ENCODE measurements around the gene MRPS14. TPM values are rescaled to one million over a fixed set of nuclear protein-coding genes. Genes with fewer than 3 reads are reported as not detected.

The MRPS14 gene
- total and polyA plus RNA-seq, 12 donors, result 10.8 to 53.1 (median 29.3) TPM

DNA sequence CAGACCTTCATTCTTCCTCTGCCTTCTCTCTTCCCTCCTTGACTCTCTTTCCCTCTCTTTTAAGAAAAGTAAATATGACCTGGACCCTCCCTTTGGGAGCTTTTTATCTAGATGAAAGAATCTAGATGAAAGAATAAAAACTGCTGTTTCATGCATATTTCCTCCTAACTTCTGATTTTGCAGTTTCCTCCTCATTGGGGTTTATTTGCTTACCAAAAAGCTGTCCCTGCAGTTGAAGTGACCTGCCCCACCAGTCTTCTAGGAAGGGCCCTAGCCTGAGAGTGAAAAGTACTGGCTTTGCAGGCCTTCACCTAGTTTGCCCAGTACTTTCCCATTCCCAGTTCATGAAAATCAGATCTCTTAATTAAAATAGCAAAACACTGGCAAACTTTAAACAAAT is 51.8 kb downstream of the MRPS14 start:
- H3K27ac ChIP-seq, result peak overlapping the region in 1 of 5 donors; percentile 7
- no peak overlapping the region for H3K4me3 ChIP-seq
- H3K27me3 ChIP-seq, result no peaks in the 10 kb centered on the region
- peaks cover 5 to 21% of the 10 kb centered on the region in 2 donors for H3K4me1 ChIP-seq (replicated peaks in 1 of 2)
- no peak for DNase-seq
- no peak for TF ChIP-seq POLR2A (IDR thresholded peaks at IDR 0.05)
- TF ChIP-seq, protein P1, sequence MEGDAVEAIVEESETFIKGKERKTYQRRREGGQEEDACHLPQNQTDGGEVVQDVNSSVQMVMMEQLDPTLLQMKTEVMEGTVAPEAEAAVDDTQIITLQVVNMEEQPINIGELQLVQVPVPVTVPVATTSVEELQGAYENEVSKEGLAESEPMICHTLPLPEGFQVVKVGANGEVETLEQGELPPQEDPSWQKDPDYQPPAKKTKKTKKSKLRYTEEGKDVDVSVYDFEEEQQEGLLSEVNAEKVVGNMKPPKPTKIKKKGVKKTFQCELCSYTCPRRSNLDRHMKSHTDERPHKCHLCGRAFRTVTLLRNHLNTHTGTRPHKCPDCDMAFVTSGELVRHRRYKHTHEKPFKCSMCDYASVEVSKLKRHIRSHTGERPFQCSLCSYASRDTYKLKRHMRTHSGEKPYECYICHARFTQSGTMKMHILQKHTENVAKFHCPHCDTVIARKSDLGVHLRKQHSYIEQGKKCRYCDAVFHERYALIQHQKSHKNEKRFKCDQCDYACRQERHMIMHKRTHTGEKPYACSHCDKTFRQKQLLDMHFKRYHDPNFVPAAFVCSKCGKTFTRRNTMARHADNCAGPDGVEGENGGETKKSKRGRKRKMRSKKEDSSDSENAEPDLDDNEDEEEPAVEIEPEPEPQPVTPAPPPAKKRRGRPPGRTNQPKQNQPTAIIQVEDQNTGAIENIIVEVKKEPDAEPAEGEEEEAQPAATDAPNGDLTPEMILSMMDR (IDR thresholded peaks at IDR 0.05), result no peak
- intact Hi-C loops (cut with DNase I), result no loop called here
- no peaks in the 10 kb centered on the region for H3K36me3 ChIP-seq (replicated peaks in 1 of 2)
- H3K9me3 ChIP-seq (replicated peaks in 1 of 3), result no peaks in the 10 kb centered on the region

DNA sequence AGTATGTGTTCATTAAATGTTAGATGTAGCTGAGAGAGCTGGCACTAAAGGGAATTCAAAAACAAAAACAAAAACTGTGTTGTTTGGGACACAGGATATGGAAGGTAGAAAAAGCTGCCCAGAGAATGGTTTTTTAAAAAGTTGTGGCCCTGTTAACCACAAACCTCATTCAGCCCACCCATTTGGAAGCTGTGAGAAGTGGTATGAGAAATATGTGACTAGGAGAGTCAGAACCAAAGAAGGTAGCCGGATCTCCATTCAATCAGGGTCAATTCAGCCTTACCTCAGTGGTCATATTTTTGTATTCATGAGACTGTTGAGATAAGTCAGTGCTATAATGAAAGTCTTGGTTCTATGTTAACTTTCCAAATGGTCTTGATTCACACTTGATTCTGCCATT is 53.2 kb downstream of the MRPS14 start:
- DNase-seq, result no peak

DNA sequence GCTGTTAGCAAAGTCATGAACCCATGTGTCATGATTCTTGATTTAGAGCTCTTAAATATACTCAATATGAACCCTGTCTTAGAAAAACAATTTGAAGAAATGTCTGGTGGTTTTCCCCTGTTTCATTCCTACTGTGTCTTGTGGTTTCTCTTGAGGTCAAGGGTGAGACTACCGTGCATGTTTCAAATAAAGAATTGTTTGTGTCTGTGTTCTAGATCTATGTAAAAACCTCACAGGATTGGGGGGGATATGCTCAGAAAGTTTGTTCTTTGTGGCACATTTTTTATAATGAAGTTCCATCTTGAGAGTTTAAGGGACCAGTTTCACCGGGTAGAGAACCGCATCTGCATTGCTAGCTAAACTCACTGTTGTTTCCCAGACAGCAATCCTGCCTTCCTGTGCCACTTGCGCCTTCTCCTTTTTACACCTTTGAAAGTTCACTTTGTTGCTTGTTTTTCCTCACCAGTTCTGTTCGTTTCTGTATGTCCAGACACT is 54.4 kb downstream of the MRPS14 start:
- H3K4me1 ChIP-seq (replicated peaks in 1 of 2), result peaks cover 26 to 45% of the 10 kb centered on the region in 2 donors
- H3K4me3 ChIP-seq, result no peak overlapping the region
- 68 to 77% (median 69%) methylated on average over 5 of the region's 5 CpGs for WGBS, 4 donors
- H3K27ac ChIP-seq, result peak overlapping the region in 3 of 5 donors; percentile 7 to 63 (median 13)
- H3K9me3 ChIP-seq (replicated peaks in 1 of 3), result no peaks in the 10 kb centered on the region
- no peak for TF ChIP-seq POLR2A (IDR thresholded peaks at IDR 0.05)
- TF ChIP-seq, protein P1 (IDR thresholded peaks at IDR 0.05), result no peak
- no peak for DNase-seq
- intact Hi-C loops (cut with DNase I), result no loop called here
- H3K36me3 ChIP-seq (replicated peaks in 1 of 2), result no peaks in the 10 kb centered on the region
- no peaks in the 10 kb centered on the region for H3K27me3 ChIP-seq

More for the DNA sequence above, 53.2 kb downstream of the MRPS14 start:
- TF ChIP-seq, protein P1 (IDR thresholded peaks at IDR 0.05), result no peak
- no peaks in the 10 kb centered on the region for H3K9me3 ChIP-seq (replicated peaks in 1 of 3)
- 92 to 100% (median 98%) methylated on average over 1 of the region's 1 CpG for WGBS, 4 donors
- intact Hi-C loops (cut with DNase I), result no loop called here
- no peak overlapping the region for H3K4me3 ChIP-seq
- no peaks in the 10 kb centered on the region for H3K36me3 ChIP-seq (replicated peaks in 1 of 2)
- peaks cover 15 to 33% of the 10 kb centered on the region in 2 donors for H3K4me1 ChIP-seq (replicated peaks in 1 of 2)
- H3K27ac ChIP-seq, result no peak overlapping the region
- no peaks in the 10 kb centered on the region for H3K27me3 ChIP-seq

DNA sequence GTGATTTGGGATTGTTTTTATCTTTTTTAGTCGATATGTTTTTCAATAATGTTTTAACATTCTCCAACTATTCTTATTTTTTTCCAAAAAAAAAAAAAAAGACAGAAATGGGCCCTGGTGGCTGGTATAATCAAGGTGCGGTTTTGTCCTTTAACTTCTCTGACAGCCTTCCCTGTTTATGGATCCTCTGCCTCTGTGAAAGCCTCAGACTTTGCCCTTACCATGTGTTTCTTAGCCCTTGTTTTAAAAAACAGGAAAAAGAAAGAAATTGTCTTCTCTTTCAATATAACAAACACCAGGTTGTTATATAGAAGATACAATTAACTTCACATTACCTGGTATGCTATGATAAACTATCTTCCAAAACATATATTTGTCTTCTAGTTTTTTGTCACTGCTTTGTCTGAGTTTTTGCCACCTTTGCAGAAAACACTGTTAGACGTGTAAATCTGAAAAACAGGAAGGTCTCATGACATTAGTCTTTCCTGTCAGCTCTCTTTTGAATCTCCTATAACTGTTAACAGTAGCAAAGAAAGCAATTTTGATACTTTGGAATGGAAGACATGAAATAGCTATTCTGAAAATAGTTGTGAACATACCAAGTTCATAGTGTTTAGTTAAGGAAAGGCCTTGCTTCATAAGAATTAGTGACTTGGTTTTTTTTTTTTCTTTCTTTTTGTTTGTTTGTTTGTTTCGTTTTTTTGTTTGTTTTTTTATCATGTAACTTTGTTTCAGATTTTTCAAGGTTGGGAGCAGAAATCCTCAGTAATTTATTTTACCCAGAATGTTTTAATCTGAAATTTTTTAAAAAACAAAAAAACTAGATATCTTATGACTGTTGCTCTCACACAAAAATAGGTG is 55.1 kb downstream of the MRPS14 start:
- intact Hi-C loops (cut with DNase I), result no loop called here
- H3K4me3 ChIP-seq, result no peak overlapping the region
- no peak for TF ChIP-seq POLR2A (IDR thresholded peaks at IDR 0.05)
- TF ChIP-seq, protein P1 (IDR thresholded peaks at IDR 0.05), result no peak

More for the DNA sequence above, 55.1 kb downstream of the MRPS14 start:
- no peaks in the 10 kb centered on the region for H3K36me3 ChIP-seq (replicated peaks in 1 of 2)
- WGBS, 4 donors, result 64 to 69% (median 65%) methylated on average over 4 of the region's 4 CpGs
- no peaks in the 10 kb centered on the region for H3K9me3 ChIP-seq (replicated peaks in 1 of 3)
- peak overlapping the region in 3 of 5 donors; percentile 7 to 63 (median 61) for H3K27ac ChIP-seq
- no peak for DNase-seq
- no peaks in the 10 kb centered on the region for H3K27me3 ChIP-seq
- H3K4me1 ChIP-seq (replicated peaks in 1 of 2), result peaks cover 31 to 52% of the 10 kb centered on the region in 2 donors

Measured in adrenal gland (tissue), 12 donors.